ENCODE results near the gene TMEM72. TPM values are rescaled to one million over a fixed set of nuclear protein-coding genes. Genes with fewer than 3 reads are reported as not detected.

The TMEM72 gene
- total RNA-seq, 1 experiment from 2014 or later, result not detected

DNA sequence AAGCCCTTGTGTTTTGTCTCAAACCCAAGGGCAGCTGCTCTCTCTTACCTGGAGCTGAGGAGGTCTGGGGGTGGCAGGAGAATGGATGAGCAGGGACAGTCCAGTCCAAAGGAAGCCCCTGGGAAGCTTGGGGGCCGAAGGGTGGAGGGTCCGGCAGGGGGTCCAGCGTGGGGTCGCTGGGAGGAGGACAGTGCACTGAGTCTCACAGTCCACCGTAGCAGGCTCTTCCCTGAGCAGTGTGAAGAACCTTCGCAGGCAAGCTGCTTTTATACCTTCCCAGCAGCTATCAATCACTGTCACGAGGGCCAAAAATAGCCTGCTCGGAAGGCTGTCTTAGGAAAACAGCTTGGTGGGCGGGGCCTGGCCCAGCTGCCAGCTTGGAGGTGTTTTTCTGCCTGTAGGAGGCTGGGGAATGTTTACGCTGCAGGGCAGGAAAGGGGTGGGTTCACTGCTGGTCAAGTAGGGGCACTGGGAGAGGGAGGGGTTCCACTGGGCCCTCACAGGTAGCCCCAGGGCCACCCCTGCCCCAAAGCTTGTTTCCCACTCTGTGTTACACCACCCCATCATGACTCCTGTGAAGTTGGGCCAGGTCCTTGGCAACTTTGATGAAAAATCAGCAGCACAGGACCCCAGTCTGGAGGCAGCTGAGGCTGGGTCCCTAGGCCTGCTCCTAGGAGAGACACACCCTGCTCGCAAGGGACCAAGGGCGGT, 67.6 kb downstream of the TMEM72 start, which contains the start of gene DEPP1:
Gene DEPP1, minus strand, starts transcription at position 240 of the 711 bp plus-strand sequence. CDS start 779 bp downstream, outside the sequence.
- BruUV-seq (replicated peaks), result no TSS peak
- Histone ChIP-seq H3K27ac (peak within 1 kb of the TSS; percentile 92), H3F3A (ENCODE audit: insufficient read depth, low read depth) (peaks cover 31% of the 10 kb centered on the region; the same call in 1 of the 2 replicates), H3K27me3 (ENCODE audit: insufficient read depth, low read depth) (no peaks in the 10 kb centered on the region), H4K20me1 (ENCODE audit: insufficient read depth) (peaks cover 9% of the 10 kb centered on the region), H3K4me1 (replicated peaks; ENCODE audit: insufficient read depth) (peaks cover 90% of the 10 kb centered on the region), H3K79me2 (ENCODE audit: low read depth) (peaks cover 22% of the 10 kb centered on the region), H2AFZ (peak within 1 kb of the TSS; percentile 63), H3K4me2 (peak within 1 kb of the TSS; percentile 81), H3K9me3 (ENCODE audit: insufficient read depth, low read depth) (no peaks in the 10 kb centered on the region), H3K9me2 (ENCODE audit: insufficient read depth) (no peaks in the 10 kb centered on the region), H3K36me3 (ENCODE audit: low read depth) (no peaks in the 10 kb centered on the region), H3K4me3 (peak within 1 kb of the TSS; percentile 61)
- TF ChIP-seq EZH2 (IDR thresholded peaks at IDR 0.05; ENCODE audit: low read depth) (no peak), CTCF (conservative IDR thresholded peaks at IDR 0.05) (0 out of 2 replicates have a peak, but pooled peaks have one; percentile 23)
- POLR2A ChIA-PET (ENCODE audit: unreplicated experiment), result interaction anchor here (0.6 to 1.2 kb wide), 10 partner anchors 12 to 1424 kb away, joined by 3 to 13 read pairs (median 4); partner anchors contain the start of gene NCOA4
- CTCF ChIA-PET, result interaction anchor here (0.6 to 1.4 kb wide), 2 partner anchors 25 to 1020 kb away, joined by 3 read pairs; no protein-coding TSS in a partner anchor
- peak; percentile 96 for DNase-seq
- intact Hi-C loops (cut with micrococcal nuclease; ENCODE audit: unreplicated experiment), result loop anchor here (1.0 to 5.0 kb wide), 5 partner anchors 14 to 1116 kb away; partner anchors contain the start of gene RASSF4

DNA sequence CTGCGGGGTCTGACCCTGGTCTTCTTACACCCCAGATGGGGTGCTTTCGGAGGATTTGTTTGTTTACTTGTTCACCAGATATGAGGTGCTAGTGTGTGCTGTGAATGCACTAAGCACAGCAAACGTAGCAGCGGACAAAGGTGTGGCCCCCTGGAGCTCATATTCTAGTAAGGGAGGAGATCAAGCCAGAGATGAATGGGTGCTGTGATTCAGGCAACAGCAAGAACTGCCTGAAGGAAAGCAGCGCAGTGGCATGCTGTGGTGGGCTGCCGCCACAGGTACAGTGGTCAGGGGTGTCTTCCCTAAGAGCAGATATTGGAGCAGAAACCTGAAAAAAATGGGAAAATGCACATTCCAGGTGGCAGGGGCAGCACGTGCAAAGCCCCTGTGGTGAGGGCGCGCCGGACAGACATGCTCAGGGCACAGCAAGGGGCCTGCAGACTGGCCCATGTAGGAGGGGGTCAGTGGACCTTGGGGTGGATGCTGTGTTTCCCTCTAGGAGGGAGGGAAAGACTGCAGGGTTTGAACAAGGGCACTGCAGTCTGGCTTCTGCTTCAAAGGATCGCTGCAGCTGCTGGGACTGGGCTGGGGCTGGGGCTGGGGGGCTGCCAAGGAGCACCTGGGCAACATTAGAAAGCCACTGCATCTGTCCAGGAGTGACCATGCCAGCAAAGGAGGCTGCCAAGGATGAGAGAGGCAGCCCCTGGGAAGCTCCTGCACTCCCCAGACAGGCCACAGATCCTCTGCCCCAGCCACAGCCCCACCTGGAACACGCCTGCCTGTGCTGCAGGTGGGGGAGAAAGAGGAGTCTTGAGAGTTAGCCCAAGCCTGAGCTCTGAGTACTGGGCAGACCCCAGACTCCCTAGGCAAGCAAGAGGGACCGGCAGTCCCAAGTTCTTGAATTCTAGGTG, 68.4 kb downstream of the TMEM72 start:
- intact Hi-C loops (cut with micrococcal nuclease; ENCODE audit: unreplicated experiment), result loop anchor here (5.0 kb wide), 2 partner anchors 398 to 1117 kb away; no protein-coding TSS in a partner anchor
- CTCF ChIA-PET, result interaction anchor here (0.6 to 1.4 kb wide), 3 partner anchors 22 to 1019 kb away, joined by 3 to 6 read pairs (median 3); no protein-coding TSS in a partner anchor
- no peaks in the 10 kb centered on the region for H3K9me2 ChIP-seq (ENCODE audit: insufficient read depth)
- peak overlapping the region; percentile 81 for H3K4me2 ChIP-seq
- H4K20me1 ChIP-seq (ENCODE audit: insufficient read depth), result peaks cover 9% of the 10 kb centered on the region
- peaks cover 31% of the 10 kb centered on the region; the same call in 1 of the 2 replicates for H3F3A ChIP-seq (ENCODE audit: insufficient read depth, low read depth)
- peaks cover 22% of the 10 kb centered on the region for H3K79me2 ChIP-seq (ENCODE audit: low read depth)
- H3K9me3 ChIP-seq (ENCODE audit: insufficient read depth, low read depth), result no peaks in the 10 kb centered on the region
- H3K4me1 ChIP-seq (replicated peaks; ENCODE audit: insufficient read depth), result peaks cover 84% of the 10 kb centered on the region
- H3K27me3 ChIP-seq (ENCODE audit: insufficient read depth, low read depth), result no peaks in the 10 kb centered on the region
- H3K4me3 ChIP-seq, result peak overlapping the region; percentile 61; the same call in 1 of the 2 replicates
- POLR2A ChIA-PET (ENCODE audit: unreplicated experiment), result interaction anchor here (0.6 to 1.2 kb wide), 9 partner anchors 11 to 1425 kb away, joined by 3 to 13 read pairs (median 3); no protein-coding TSS in a partner anchor
- H3K27ac ChIP-seq, result peak overlapping the region; percentile 92
- BruUV-seq (replicated peaks), result no TSS peak
- H3K36me3 ChIP-seq (ENCODE audit: low read depth), result no peaks in the 10 kb centered on the region
- peak overlapping the region; percentile 63 for H2AFZ ChIP-seq
- TF ChIP-seq CTCF (conservative IDR thresholded peaks at IDR 0.05) (no peak), EZH2 (IDR thresholded peaks at IDR 0.05; ENCODE audit: low read depth) (no peak)
- peak in 1 of 2 experiments; percentile 82 for DNase-seq
